ENCODE data around the gene ATF6.

GRCh38 chr1:161932668-161933067, 166.5 kb downstream of the ATF6 start:
- TF ChIP-seq POLR2A (IDR thresholded peaks at IDR 0.05) (no peak), CTCF (IDR thresholded peaks at IDR 0.05) (no peak), POLR2AphosphoS5 (IDR thresholded peaks at IDR 0.05; ENCODE audit: insufficient read depth in 1 of 2, low read depth in 1 of 2) (no peak)
